H1 (cell line): ENCODE data around the gene C1S. TPM values are rescaled to one million over a fixed set of nuclear protein-coding genes. Genes with fewer than 3 reads are reported as not detected.

Experiments used
- ASH2L ChIP-seq: fragments of 200-600, 300-600 bp; sonication (generic); IDR thresholded peaks from one replicate; pipeline ENCODE4 v1.7.1; 2017; ENCODE audit warnings: low read length
- ATF2 ChIP-seq: IDR thresholded peaks from 2 replicates; pipeline ENCODE4 v1.6.1; 2012; ENCODE audit warnings: low read length, inconsistent platforms
- RAD21 ChIP-seq, 2 experiments: IDR thresholded peaks in 1 of 2; conservative IDR thresholded peaks in 1 of 2; 2 replicates each; pipeline ENCODE4 v1.6.1; 2011; ENCODE audit warnings: low read depth in 2 of 2, low read length in 2 of 2, improper control_type of control experiment in 1 of 2, inconsistent platforms in 1 of 2, mild to moderate bottlenecking in 1 of 2, moderate library complexity in 1 of 2
- YY1 ChIP-seq: IDR thresholded peaks from 2 replicates; pipeline ENCODE4 v1.6.1; 2011; ENCODE audit warnings: low read depth, mild to moderate bottlenecking, low read length
- polyA plus RNA-seq, 7 experiments: library from polyadenylated mRNA; depleted of rRNA in 3 of 7; stranded (reverse) in 5 of 7; unstranded in 2 of 7; fragments of >200 nt in 5 of 7; fragments of 200-250 nt in 2 of 7; gene quantifications; 1 replicate in 5 of 7; 2 replicates in 1 of 7; 4 replicates in 1 of 7; pipeline versions ENCODE4 v1.2.1 to v1.2.3, GENCODE V29; 2011 to 2013; ENCODE audit warnings: missing spikeins in 2 of 7, mixed read lengths in 2 of 7
- total RNA-seq: library from RNA; stranded (reverse); fragmentation: NEBNext Ultra II Directional; extraction: Animal tissue kit (Norgen Biotek cat#: 25700); gene quantifications from 2 replicates; pipeline ENCODE4 v1.2.1, GENCODE V29; 2021

Gene C1S
- total and polyA plus RNA-seq, 2 of the 8 experiments (the other 6 are each of a cell fraction or from before 2014, with no cell fraction given) = 4.4 to 7.3 TPM

- TF ChIP-seq RAD21 (IDR thresholded peaks at IDR 0.05 in 1 of 2, conservative IDR thresholded peaks at IDR 0.05 in 1 of 2; ENCODE audit: low read depth in 2 of 2, low read length in 2 of 2) (no peak), YY1 (no peak), ASH2L (no peak), ATF2 (no peak)
These were observed 738 bp upstream of the C1S start (continued) for GRCh38 chr12:7059780-7060179.
